IMR-90 (cell line): ENCODE measurements around the gene COX7A1. TPM values are rescaled to one million over a fixed set of nuclear protein-coding genes. Genes with fewer than 3 reads are reported as not detected.

Experiments used
- BHLHE40 ChIP-seq: fragments of 150-350 bp; IDR thresholded peaks from 2 replicates; pipeline ENCODE4 v1.6.1; 2016; ENCODE audit warnings: mild to moderate bottlenecking, low read depth, low read length
- ELK1 ChIP-seq: fragments of 150-350 bp; IDR thresholded peaks from 2 replicates; pipeline ENCODE4 v1.6.1; 2016; ENCODE audit warnings: low read depth, mild to moderate bottlenecking, low read length, moderate library complexity, borderline replicate concordance
- FOS ChIP-seq: fragments of 150-350 bp; IDR thresholded peaks from 2 replicates; pipeline ENCODE4 v1.6.1; 2016; ENCODE audit warnings: low read depth, low read length
- MAZ ChIP-seq: IDR thresholded peaks from 2 replicates; pipeline ENCODE4 v1.6.1; 2012; ENCODE audit warnings: low read depth, mild to moderate bottlenecking, low read length, improper control_type of control experiment, moderate library complexity, borderline replicate concordance
- NFE2L2 ChIP-seq: fragments of 150-350 bp; IDR thresholded peaks from 2 replicates; pipeline ENCODE4 v1.6.1; 2016; ENCODE audit warnings: low read depth, mild to moderate bottlenecking, low read length
- RAD21 ChIP-seq: IDR thresholded peaks from 2 replicates; pipeline ENCODE4 v1.6.1; 2012; ENCODE audit warnings: low read length, improper control_type of control experiment
- SMC3 ChIP-seq: fragments of 150-350 bp; IDR thresholded peaks from 2 replicates; pipeline ENCODE4 v1.6.1; 2016; ENCODE audit warnings: low read depth, mild to moderate bottlenecking, antibody characterized with exemption, low read length, moderate library complexity
- polyA plus RNA-seq, 3 experiments: library from polyadenylated mRNA; depleted of rRNA; stranded (reverse); fragments of >200 nt; gene quantifications; 2 replicates each; pipeline ENCODE4 v1.2.3, GENCODE V29; 2012; ENCODE audit warnings: low replicate concordance in 1 of 3
- total RNA-seq: library from RNA; depleted of rRNA; stranded (reverse); fragments of >200 nt; gene quantifications from 2 replicates; pipeline ENCODE4 v1.2.3, GENCODE V29; 2012

Gene COX7A1
- total and polyA plus RNA-seq, 2 of the 4 experiments (the other 2 are of a cell fraction) = 0.54 to 6.9 TPM

- no peak for TF ChIP-seq ELK1
- TF ChIP-seq BHLHE40 = peak; percentile 32; the same call in 1 of the 2 replicates
- 0 out of 2 replicates have a peak, but pooled peaks have one; percentile 11 for TF ChIP-seq RAD21
- TF ChIP-seq NFE2L2 = no peak
- 0 out of 2 replicates have a peak, but pooled peaks have one; percentile 11 for TF ChIP-seq SMC3
- TF ChIP-seq MAZ = peak; percentile 39; the same call in 1 of the 2 replicates
- no peak for TF ChIP-seq FOS
Measured at GRCh38 chr19:36113894-36114720, 38.1 kb downstream of the COX7A1 start (continued).
